HepG2 (cell line): ENCODE data around the gene VPS11. TPM values are rescaled to one million over a fixed set of nuclear protein-coding genes. Genes with fewer than 3 reads are reported as not detected.

ENCODE experiments used
- BCL3 ChIP-seq: sonication (generic); formaldehyde crosslinking; IDR thresholded peaks from 2 replicates; pipeline ENCODE4 v1.5.1; 2020; ENCODE audit warnings: mild to moderate bottlenecking, missing genetic modification reagents, moderate library complexity
- CBX1 ChIP-seq: IDR thresholded peaks from one replicate; pipeline ENCODE4 v1.6.1; 2016; ENCODE audit warnings: antibody characterized with exemption, low read depth
- GPN1 ChIP-seq: sonication (generic); formaldehyde crosslinking; IDR thresholded peaks from 2 replicates; pipeline ENCODE4 v1.5.1; 2020; ENCODE audit warnings: missing genetic modification reagents, borderline replicate concordance
- KLF12 ChIP-seq: sonication (generic); formaldehyde crosslinking; IDR thresholded peaks from 2 replicates; pipeline ENCODE4 v1.4.0; 2020; ENCODE audit warnings: missing genetic modification reagents, borderline replicate concordance
- MBD4 ChIP-seq: IDR thresholded peaks from 2 replicates; pipeline ENCODE4 v1.6.1; 2012; ENCODE audit warnings: low read length, inconsistent platforms, borderline replicate concordance
- MEIS1 ChIP-seq: sonication (generic); formaldehyde crosslinking; IDR thresholded peaks from 2 replicates; pipeline ENCODE4 v1.9.0; 2021; ENCODE audit warnings: mild to moderate bottlenecking, missing genetic modification reagents, moderate library complexity, borderline replicate concordance
- SAP130 ChIP-seq: IDR thresholded peaks from 2 replicates; pipeline ENCODE4 v1.6.1; 2016; ENCODE audit warnings: low read depth
- SP1 ChIP-seq, 2 experiments: fragments of 450-650 bp in 1 of 2; sonication (generic) in 1 of 2; formaldehyde crosslinking in 1 of 2; IDR thresholded peaks; 2 replicates each; pipeline versions ENCODE4 v1.4.0 to v1.6.1; 2016 to 2020; ENCODE audit warnings: missing genetic modification reagents in 1 of 2
- ZC3H13 ChIP-seq: sonication (generic); formaldehyde crosslinking; IDR thresholded peaks from 2 replicates; pipeline ENCODE4 v1.8.1; 2023; ENCODE audit warnings: mild to moderate bottlenecking, missing genetic modification reagents, moderate library complexity
- ZFP36L1 ChIP-seq: sonication (generic); formaldehyde crosslinking; IDR thresholded peaks from 2 replicates; pipeline ENCODE4 v1.8.0; 2022; ENCODE audit warnings: mild to moderate bottlenecking, missing genetic modification reagents, moderate library complexity
- ZFP90 ChIP-seq: sonication (generic); formaldehyde crosslinking; IDR thresholded peaks from 2 replicates; pipeline ENCODE4 v1.8.0; 2022; ENCODE audit warnings: missing genetic modification reagents, mild to moderate bottlenecking, inconsistent platforms, borderline replicate concordance
- ZUFSP ChIP-seq: sonication (generic); formaldehyde crosslinking; IDR thresholded peaks from 2 replicates; pipeline ENCODE4 v1.9.0; 2021; ENCODE audit warnings: missing genetic modification reagents, mild to moderate bottlenecking, borderline replicate concordance
- polyA plus RNA-seq, 8 experiments: library from polyadenylated mRNA; depleted of rRNA in 3 of 8; stranded (reverse) in 7 of 8; unstranded in 1 of 8; fragments of >200 nt; fragmentation: Illumina TruSeq in 4 of 8; extraction: Trizol in 4 of 8; gene quantifications; 2 replicates each; pipeline versions ENCODE4 v1.2.1 to v1.2.3, GENCODE V29; 2011 to 2016; ENCODE audit warnings: low read depth in 4 of 8, missing spikeins in 1 of 8, mixed read lengths in 1 of 8; ENCODE audit not compliant: insufficient read depth in 1 of 8
- total RNA-seq, 5 experiments: library from RNA; depleted of rRNA; stranded (reverse); fragments of >200 nt; fragmentation: Illumina TruSeq; extraction: Trizol; gene quantifications; 2 replicates each; pipeline ENCODE4 v1.2.3, GENCODE V29; 2016; ENCODE audit warnings: low read depth in 1 of 5
- TF ChIP-seq, protein P1 (sequence below): sonication (generic); formaldehyde crosslinking; IDR thresholded peaks from 2 replicates; pipeline ENCODE4 v1.4.0; 2020; ENCODE audit warnings: missing genetic modification reagents, borderline replicate concordance
- TF ChIP-seq, protein P2 (sequence below): sonication (generic); formaldehyde crosslinking; IDR thresholded peaks from 2 replicates; pipeline ENCODE4 v1.5.1; 2020; ENCODE audit warnings: mild to moderate bottlenecking, missing genetic modification reagents
- TF ChIP-seq, protein P3 (sequence below): sonication (generic); formaldehyde crosslinking; IDR thresholded peaks from 2 replicates; pipeline ENCODE4 v1.8.1; 2023; ENCODE audit warnings: mild to moderate bottlenecking, inconsistent platforms, moderate library complexity, missing genetic modification reagents, borderline replicate concordance

The VPS11 gene
- total and polyA plus RNA-seq, 2 of the 13 experiments (the other 11 are each of a cell fraction or from before 2014, with no cell fraction given), result 13.7 to 21.6 TPM

DNA sequence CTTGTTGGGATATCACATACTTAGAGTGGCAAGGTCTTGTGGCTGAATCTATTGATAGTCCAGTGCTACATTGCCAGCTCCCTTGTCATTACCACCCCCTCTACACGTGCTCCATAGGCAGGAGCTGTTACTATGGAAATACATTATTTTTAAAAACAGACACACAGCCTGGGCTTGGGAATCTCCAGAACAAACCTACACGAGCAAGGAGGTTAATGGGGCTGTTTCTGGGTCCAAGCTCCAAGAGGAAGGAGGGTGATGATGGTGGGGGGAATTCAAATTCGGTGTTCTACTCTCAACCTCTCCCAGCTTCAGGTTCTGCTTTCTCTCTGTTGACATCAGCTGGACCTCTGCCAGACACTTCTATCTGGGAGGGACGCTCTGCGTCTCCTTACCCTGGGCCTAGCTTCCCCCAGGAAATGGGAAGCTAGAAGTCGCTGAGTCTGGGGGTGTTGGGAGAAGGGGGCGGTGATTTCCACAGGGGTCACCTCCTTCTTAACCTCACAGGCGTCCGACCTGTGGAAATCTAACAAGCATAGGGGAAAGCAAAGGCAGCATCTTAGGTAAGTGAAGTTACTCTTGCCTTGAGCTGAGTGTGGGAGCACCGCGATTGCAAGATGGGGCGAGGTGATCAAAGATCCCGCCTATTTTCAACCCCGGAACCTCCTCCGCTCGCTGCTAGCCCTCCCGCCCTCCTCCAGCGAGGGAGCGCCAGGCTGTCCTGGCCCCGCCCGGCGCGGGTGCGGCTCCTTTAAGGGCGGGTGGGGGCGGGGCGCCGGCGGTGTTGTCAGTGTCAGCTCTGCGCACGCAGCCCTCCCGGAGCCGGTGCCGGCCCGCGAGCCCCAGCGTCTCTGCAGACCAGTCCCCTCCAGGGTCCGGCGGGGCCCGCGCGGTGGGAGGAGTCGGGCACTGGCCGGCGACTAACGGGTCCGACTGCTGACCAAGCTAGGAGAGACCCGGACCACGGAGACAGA lies 39.2 kb downstream of the VPS11 start, which contains the start of gene C2CD2L (continued):
- TF ChIP-seq BCL3 (no peak), ZFP36L1 (CRISPR knock-in tag) (no peak), ZFP90 (CRISPR knock-in tag) (0 out of 2 replicates have a peak, but pooled peaks have one; percentile 59), CBX1 (no peak), MEIS1 (CRISPR knock-in tag) (no peak), ZC3H13 (CRISPR knock-in tag) (peak; percentile 42; the same call in 1 of the 2 replicates), SP1 (IDR thresholded peaks at IDR 0.05) (no peak), SP1 (CRISPR knock-in tag; IDR thresholded peaks at IDR 0.05) (peak; percentile 42; the same call in 1 of the 2 replicates), GPN1 (CRISPR knock-in tag) (0 out of 2 replicates have a peak, but pooled peaks have one; percentile 5), ZUFSP (CRISPR knock-in tag) (no peak), KLF12 (CRISPR knock-in tag) (peak; percentile 29; the same call in 1 of the 2 replicates), SAP130 (peak; percentile 81), MBD4 (no peak)
- TF ChIP-seq, protein P1, sequence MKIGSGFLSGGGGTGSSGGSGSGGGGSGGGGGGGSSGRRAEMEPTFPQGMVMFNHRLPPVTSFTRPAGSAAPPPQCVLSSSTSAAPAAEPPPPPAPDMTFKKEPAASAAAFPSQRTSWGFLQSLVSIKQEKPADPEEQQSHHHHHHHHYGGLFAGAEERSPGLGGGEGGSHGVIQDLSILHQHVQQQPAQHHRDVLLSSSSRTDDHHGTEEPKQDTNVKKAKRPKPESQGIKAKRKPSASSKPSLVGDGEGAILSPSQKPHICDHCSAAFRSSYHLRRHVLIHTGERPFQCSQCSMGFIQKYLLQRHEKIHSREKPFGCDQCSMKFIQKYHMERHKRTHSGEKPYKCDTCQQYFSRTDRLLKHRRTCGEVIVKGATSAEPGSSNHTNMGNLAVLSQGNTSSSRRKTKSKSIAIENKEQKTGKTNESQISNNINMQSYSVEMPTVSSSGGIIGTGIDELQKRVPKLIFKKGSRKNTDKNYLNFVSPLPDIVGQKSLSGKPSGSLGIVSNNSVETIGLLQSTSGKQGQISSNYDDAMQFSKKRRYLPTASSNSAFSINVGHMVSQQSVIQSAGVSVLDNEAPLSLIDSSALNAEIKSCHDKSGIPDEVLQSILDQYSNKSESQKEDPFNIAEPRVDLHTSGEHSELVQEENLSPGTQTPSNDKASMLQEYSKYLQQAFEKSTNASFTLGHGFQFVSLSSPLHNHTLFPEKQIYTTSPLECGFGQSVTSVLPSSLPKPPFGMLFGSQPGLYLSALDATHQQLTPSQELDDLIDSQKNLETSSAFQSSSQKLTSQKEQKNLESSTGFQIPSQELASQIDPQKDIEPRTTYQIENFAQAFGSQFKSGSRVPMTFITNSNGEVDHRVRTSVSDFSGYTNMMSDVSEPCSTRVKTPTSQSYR, result peak; percentile 76; the same call in 1 of the 2 replicates
- TF ChIP-seq, protein P2, sequence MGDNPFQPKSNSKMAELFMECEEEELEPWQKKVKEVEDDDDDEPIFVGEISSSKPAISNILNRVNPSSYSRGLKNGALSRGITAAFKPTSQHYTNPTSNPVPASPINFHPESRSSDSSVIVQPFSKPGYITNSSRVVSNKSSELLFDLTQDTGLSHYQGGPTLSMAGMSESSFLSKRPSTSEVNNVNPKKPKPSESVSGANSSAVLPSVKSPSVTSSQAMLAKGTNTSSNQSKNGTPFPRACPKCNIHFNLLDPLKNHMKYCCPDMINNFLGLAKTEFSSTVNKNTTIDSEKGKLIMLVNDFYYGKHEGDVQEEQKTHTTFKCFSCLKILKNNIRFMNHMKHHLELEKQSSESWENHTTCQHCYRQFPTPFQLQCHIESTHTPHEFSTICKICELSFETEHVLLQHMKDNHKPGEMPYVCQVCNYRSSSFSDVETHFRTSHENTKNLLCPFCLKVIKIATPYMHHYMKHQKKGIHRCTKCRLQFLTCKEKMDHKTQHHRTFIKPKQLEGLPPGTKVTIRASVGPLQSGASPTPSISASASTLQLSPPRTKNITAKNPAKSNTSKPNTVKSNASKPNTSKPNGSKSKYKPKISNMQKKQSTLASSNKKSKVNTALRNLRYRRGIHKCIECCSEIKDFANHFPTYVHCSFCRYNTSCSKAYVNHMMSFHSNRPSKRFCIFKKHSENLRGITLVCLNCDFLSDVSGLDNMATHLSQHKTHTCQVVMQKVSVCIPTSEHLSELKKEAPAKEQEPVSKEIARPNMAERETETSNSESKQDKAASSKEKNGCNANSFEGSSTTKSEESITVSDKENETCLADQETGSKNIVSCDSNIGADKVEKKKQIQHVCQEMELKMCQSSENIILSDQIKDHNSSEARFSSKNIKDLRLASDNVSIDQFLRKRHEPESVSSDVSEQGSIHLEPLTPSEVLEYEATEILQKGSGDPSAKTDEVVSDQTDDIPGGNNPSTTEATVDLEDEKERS (CRISPR knock-in tag), result no peak
- TF ChIP-seq, protein P3, sequence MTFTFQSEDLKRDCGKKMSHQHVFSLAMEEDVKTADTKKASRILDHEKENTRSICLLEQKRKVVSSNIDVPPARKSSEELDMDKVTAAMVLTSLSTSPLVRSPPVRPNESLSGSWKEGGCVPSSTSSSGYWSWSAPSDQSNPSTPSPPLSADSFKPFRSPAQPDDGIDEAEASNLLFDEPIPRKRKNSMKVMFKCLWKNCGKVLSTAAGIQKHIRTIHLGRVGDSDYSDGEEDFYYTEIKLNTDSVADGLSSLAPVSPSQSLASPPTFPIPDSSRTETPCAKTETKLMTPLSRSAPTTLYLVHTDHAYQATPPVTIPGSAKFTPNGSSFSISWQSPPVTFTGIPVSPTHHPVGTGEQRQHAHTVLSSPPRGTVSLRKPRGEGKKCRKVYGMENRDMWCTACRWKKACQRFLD (CRISPR knock-in tag), result no peak
